Endodermal cell (in vitro differentiated cells): ENCODE measurements around the gene GPR160. TPM values are rescaled to one million over a fixed set of nuclear protein-coding genes. Genes with fewer than 3 reads are reported as not detected.

ENCODE experiments used
- DNase-seq: peaks from one replicate; pipeline ENCODE4 v3.0.0-alpha.2; 2017
- H3K27ac ChIP-seq: 2 replicates; pipeline ENCODE4 v1.5.1; 2013; ENCODE audit warnings: mild to moderate bottlenecking, low read depth, low read length, moderate library complexity
- H3K27me3 ChIP-seq: 2 replicates; pipeline ENCODE4 v1.6.1; 2013; ENCODE audit warnings: mild to moderate bottlenecking, low read length, moderate library complexity; ENCODE audit not compliant: insufficient read depth, control insufficient read depth, poor library complexity, severe bottlenecking
- H3K36me3 ChIP-seq: 2 replicates; pipeline ENCODE4 v1.7.0; 2013; ENCODE audit warnings: mild to moderate bottlenecking, low read length, moderate library complexity; ENCODE audit not compliant: control insufficient read depth, insufficient read depth
- H3K4me1 ChIP-seq: one replicate; pipeline ENCODE4 v1.7.0; 2013; ENCODE audit warnings: low read length; ENCODE audit not compliant: control insufficient read depth, insufficient read depth
- H3K4me3 ChIP-seq: 2 replicates; pipeline ENCODE4 v1.5.1; 2013; ENCODE audit warnings: mild to moderate bottlenecking, low read length, moderate library complexity
- H3K9ac ChIP-seq: 2 replicates; pipeline ENCODE4 v1.6.1; 2013; ENCODE audit warnings: mild to moderate bottlenecking, low read length, moderate library complexity; ENCODE audit not compliant: poor library complexity, severe bottlenecking; ENCODE audit errors: extremely low read depth
- H3K9me3 ChIP-seq: 2 replicates; pipeline ENCODE4 v1.6.1; 2013; ENCODE audit warnings: mild to moderate bottlenecking, low read length, moderate library complexity; ENCODE audit not compliant: control insufficient read depth
- H3K27ac Mint-ChIP-seq: 2 replicates; pipeline ENCODE4 v1.8.0; 2020; ENCODE audit warnings: mixed read lengths
- H3K27me3 Mint-ChIP-seq: 2 replicates; pipeline ENCODE4 v1.8.0; 2021; ENCODE audit warnings: mild to moderate bottlenecking, mixed read lengths; ENCODE audit not compliant: insufficient read depth
- H3K36me3 Mint-ChIP-seq: 2 replicates; pipeline ENCODE4 v1.8.0; 2020; ENCODE audit warnings: low read depth, mixed read lengths
- H3K4me1 Mint-ChIP-seq: 2 replicates; pipeline ENCODE4 v1.8.0; 2020; ENCODE audit warnings: mixed read lengths
- H3K4me3 Mint-ChIP-seq: 2 replicates; pipeline ENCODE4 v1.8.0; 2020; ENCODE audit warnings: mild to moderate bottlenecking, moderate library complexity, mixed read lengths
- H3K9me3 Mint-ChIP-seq: 2 replicates; pipeline ENCODE4 v1.8.0; 2020; ENCODE audit warnings: mild to moderate bottlenecking, mixed read lengths
- WGBS, 2 experiments: methylation state at CpG; one replicate each; pipeline versions ENCODE4 v1.1.5 to v1.1.7; 2013; ENCODE audit warnings: missing lambda C conversion rate in 2 of 2, mixed read lengths in 1 of 2; ENCODE audit not compliant: insufficient coverage in 1 of 2, insufficient read length in 1 of 2; 5-methylcytosine and 5-hydroxymethylcytosine counted together
- total RNA-seq, 2 donors: library from RNA; stranded (reverse); fragmentation: NEBNext Ultra II Directional in 1 of 2; extraction: Animal tissue kit (Norgen Biotek cat#: 25700) in 1 of 2; gene quantifications; 2 replicates in 1 of 2; 3 replicates in 1 of 2; pipeline ENCODE4 v1.2.1, GENCODE V29; 2021
- TF ChIP-seq, protein P1 (sequence below): fragments of 200-600 bp; sonication (generic); conservative IDR thresholded peaks from 2 replicates; pipeline ENCODE4 v1.5.0; 2021; ENCODE audit warnings: antibody characterized with exemption, mild to moderate bottlenecking

GPR160 gene
- total RNA-seq, 2 donors from 2014 or later, result 6.9 to 8.6 TPM

DNA sequence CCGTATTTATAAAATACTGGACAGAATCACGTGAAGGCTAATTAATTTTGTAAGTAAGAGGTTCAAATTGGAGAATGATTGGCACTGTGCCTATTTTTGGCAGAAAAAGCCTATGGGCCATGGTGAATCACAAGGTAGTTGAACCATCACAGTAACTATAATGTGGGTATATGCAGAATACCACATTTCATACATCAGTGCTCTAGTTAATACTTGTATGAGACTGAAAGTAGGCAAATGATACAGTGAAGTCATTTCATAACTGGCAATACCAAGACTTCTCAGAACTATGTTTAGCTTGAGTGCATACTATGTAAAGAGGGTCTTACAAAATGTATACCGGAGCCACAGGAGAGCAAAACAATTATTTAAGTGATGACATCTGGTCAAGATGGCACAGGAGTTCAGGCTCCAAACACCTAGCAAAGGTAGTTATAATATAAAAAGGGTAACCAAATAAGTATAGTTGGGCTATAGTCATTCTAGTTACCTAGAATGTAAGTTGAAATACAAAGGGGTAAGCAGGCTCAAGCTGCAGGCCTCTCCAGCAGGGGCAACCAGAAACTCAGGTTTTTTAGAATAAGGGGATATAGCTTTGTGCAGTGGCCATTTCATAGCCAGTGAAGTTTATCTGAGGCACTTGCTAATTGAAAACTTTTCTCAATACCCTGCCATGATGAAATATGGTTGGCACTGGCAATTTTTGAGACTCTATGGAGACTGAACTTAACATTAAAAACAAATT lies 19.1 kb downstream of the GPR160 start:
- Histone ChIP-seq H3K27ac (no peak overlapping the region), H3K9ac (no peak overlapping the region), H3K4me1 (no peaks in the 10 kb centered on the region), H3K4me3 (no peak overlapping the region), H3K27me3 (no peaks in the 10 kb centered on the region), H3K9me3 (no peaks in the 10 kb centered on the region), H3K36me3 (no peaks in the 10 kb centered on the region)
- Mint-ChIP-seq H3K4me3 (no peak overlapping the region), H3K27me3 (no peaks in the 10 kb centered on the region), H3K36me3 (peaks cover 6% of the 10 kb centered on the region), H3K4me1 (peaks cover 12% of the 10 kb centered on the region), H3K27ac (no peak overlapping the region), H3K9me3 (no peaks in the 10 kb centered on the region)
- no peak for DNase-seq
- 92 to 97% methylated on average over 3 of the region's 3 CpGs for WGBS, 2 experiments
- TF ChIP-seq, protein P1, sequence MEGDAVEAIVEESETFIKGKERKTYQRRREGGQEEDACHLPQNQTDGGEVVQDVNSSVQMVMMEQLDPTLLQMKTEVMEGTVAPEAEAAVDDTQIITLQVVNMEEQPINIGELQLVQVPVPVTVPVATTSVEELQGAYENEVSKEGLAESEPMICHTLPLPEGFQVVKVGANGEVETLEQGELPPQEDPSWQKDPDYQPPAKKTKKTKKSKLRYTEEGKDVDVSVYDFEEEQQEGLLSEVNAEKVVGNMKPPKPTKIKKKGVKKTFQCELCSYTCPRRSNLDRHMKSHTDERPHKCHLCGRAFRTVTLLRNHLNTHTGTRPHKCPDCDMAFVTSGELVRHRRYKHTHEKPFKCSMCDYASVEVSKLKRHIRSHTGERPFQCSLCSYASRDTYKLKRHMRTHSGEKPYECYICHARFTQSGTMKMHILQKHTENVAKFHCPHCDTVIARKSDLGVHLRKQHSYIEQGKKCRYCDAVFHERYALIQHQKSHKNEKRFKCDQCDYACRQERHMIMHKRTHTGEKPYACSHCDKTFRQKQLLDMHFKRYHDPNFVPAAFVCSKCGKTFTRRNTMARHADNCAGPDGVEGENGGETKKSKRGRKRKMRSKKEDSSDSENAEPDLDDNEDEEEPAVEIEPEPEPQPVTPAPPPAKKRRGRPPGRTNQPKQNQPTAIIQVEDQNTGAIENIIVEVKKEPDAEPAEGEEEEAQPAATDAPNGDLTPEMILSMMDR, result no peak

DNA sequence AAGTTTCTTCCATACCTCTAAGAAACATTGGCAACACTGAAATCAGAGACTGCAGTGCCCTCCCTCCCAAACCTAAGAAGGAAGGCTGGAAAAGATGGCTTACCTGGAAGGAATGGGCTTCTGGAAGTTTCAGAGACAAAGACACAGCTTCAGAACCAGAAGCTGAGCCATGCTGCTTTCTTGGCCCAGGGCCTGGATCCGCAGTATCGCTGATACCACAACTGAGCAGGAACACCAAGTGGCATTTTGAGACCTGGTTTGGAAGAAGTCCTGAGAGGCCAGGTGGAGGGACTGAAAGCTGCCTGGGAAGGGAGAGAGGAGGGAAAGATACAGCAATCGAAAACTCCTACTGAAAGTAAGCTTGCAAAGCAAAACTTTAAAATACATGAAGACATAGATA lies 19.8 kb downstream of the GPR160 start:
- no peaks in the 10 kb centered on the region for H3K36me3 ChIP-seq
- H3K27me3 Mint-ChIP-seq, result no peaks in the 10 kb centered on the region
- H3K27ac ChIP-seq, result no peak overlapping the region
- H3K9ac ChIP-seq, result no peak overlapping the region
- TF ChIP-seq, protein P1, result no peak
- H3K27me3 ChIP-seq, result no peaks in the 10 kb centered on the region
- peaks cover 12% of the 10 kb centered on the region for H3K4me1 Mint-ChIP-seq
- WGBS, 2 experiments, result 89 to 94% methylated on average over 3 of the region's 3 CpGs
- DNase-seq, result no peak
- H3K36me3 Mint-ChIP-seq, result peaks cover 4% of the 10 kb centered on the region
- H3K4me1 ChIP-seq, result no peaks in the 10 kb centered on the region
- H3K4me3 Mint-ChIP-seq, result no peak overlapping the region
- H3K4me3 ChIP-seq, result no peak overlapping the region
- no peaks in the 10 kb centered on the region for H3K9me3 ChIP-seq
- H3K9me3 Mint-ChIP-seq, result no peaks in the 10 kb centered on the region
- no peak overlapping the region for H3K27ac Mint-ChIP-seq

GRCh38 chr3:170058127-170058526 lies 20.3 kb downstream of the GPR160 start:
- H3K27ac Mint-ChIP-seq, result no peak overlapping the region
- no peak overlapping the region for H3K9ac ChIP-seq
- TF ChIP-seq, protein P1, result no peak
- no peak overlapping the region for H3K4me3 ChIP-seq
- WGBS, 2 experiments, result 92 to 100% methylated on average over 3 to 6 of the region's 6 CpGs
- no peaks in the 10 kb centered on the region for H3K27me3 ChIP-seq
- no peaks in the 10 kb centered on the region for H3K9me3 Mint-ChIP-seq
- H3K27ac ChIP-seq, result no peak overlapping the region
- H3K27me3 Mint-ChIP-seq, result no peaks in the 10 kb centered on the region
- H3K4me1 ChIP-seq, result no peaks in the 10 kb centered on the region
- no peak for DNase-seq
- no peaks in the 10 kb centered on the region for H3K9me3 ChIP-seq
- H3K36me3 Mint-ChIP-seq, result peaks cover 9% of the 10 kb centered on the region
- H3K36me3 ChIP-seq, result no peaks in the 10 kb centered on the region
- peaks cover 12% of the 10 kb centered on the region for H3K4me1 Mint-ChIP-seq
- H3K4me3 Mint-ChIP-seq, result no peak overlapping the region
